Activated CD4-positive, alpha-beta T cell treated with anti-CD3 and anti-CD28 coated beads, Interleukin-2, amount 10 ng/mL, durations not matched to agents 24 days and 14 days (primary cell): ENCODE results near the gene CDK18. TPM values are rescaled to one million over a fixed set of nuclear protein-coding genes. Genes with fewer than 3 reads are reported as not detected.

ENCODE experiments used
- DNase-seq: peaks from one replicate; pipeline ENCODE4 v3.0.0; 2022
- H3K27ac Mint-ChIP-seq: one replicate; pipeline ENCODE4 v1.8.0; 2022; ENCODE audit warnings: mild to moderate bottlenecking, mixed read lengths
- H3K27me3 Mint-ChIP-seq: one replicate; pipeline ENCODE4 v1.8.0; 2022; ENCODE audit warnings: mixed read lengths
- H3K36me3 Mint-ChIP-seq: one replicate; pipeline ENCODE4 v1.8.0; 2022; ENCODE audit warnings: low read depth, mild to moderate bottlenecking, mixed read lengths
- H3K4me1 Mint-ChIP-seq: one replicate; pipeline ENCODE4 v1.8.0; 2021; ENCODE audit warnings: mixed read lengths
- H3K4me3 Mint-ChIP-seq: one replicate; pipeline ENCODE4 v1.8.0; 2022; ENCODE audit warnings: mild to moderate bottlenecking, moderate library complexity, mixed read lengths
- H3K9me3 Mint-ChIP-seq: one replicate; pipeline ENCODE4 v1.8.0; 2021; ENCODE audit warnings: mixed read lengths
- intact Hi-C: fragments of 100-400 bp; cut with micrococcal nuclease; formaldehyde crosslinking; loops from one replicate; pipeline ENCODE4 v1.15.1; 2023
- total RNA-seq: library from RNA; stranded (reverse); gene quantifications from 2 replicates; pipeline ENCODE4 v1.2.3, GENCODE V29; 2022

CDK18 gene
- total RNA-seq, 1 donor from 2014 or later = 0.23 TPM

GRCh38 chr1:205505076-205505729, 734 bp downstream of the CDK18 start:
- peaks cover 31% of the 10 kb centered on the region for H3K27me3 Mint-ChIP-seq
- peak overlapping the region; percentile 76 for H3K4me3 Mint-ChIP-seq
- intact Hi-C loops = no loop called here
- peaks cover 7% of the 10 kb centered on the region for H3K4me1 Mint-ChIP-seq
- DNase-seq = no peak
- H3K36me3 Mint-ChIP-seq = no peaks in the 10 kb centered on the region
- no peak overlapping the region for H3K27ac Mint-ChIP-seq
- H3K9me3 Mint-ChIP-seq = no peaks in the 10 kb centered on the region

DNA sequence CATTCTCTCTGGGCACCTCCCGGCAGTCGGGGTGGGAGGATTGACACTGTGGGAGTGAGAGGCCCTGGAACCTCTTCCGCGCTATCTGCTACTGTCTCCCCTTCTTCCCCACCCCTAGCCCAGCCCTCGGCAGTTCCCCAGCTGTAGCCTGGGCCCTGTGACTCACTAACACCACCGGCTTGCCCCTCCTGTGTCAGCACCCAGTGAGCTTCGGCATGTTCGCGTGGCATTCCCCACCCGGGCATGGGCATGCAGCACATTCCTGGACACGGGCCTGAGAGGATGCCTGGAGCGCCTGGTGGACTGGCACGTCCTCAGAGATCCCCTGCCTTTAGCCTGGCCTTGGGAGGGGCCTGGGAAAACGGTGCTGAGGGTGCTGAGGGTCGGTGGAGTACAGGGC, 1.3 kb downstream of the CDK18 start:
- Mint-ChIP-seq H3K4me1 (peaks cover 7% of the 10 kb centered on the region), H3K27me3 (peaks cover 31% of the 10 kb centered on the region), H3K4me3 (no peak overlapping the region), H3K27ac (no peak overlapping the region), H3K9me3 (no peaks in the 10 kb centered on the region), H3K36me3 (no peaks in the 10 kb centered on the region)
- intact Hi-C loops = no loop called here
- DNase-seq = no peak

DNA sequence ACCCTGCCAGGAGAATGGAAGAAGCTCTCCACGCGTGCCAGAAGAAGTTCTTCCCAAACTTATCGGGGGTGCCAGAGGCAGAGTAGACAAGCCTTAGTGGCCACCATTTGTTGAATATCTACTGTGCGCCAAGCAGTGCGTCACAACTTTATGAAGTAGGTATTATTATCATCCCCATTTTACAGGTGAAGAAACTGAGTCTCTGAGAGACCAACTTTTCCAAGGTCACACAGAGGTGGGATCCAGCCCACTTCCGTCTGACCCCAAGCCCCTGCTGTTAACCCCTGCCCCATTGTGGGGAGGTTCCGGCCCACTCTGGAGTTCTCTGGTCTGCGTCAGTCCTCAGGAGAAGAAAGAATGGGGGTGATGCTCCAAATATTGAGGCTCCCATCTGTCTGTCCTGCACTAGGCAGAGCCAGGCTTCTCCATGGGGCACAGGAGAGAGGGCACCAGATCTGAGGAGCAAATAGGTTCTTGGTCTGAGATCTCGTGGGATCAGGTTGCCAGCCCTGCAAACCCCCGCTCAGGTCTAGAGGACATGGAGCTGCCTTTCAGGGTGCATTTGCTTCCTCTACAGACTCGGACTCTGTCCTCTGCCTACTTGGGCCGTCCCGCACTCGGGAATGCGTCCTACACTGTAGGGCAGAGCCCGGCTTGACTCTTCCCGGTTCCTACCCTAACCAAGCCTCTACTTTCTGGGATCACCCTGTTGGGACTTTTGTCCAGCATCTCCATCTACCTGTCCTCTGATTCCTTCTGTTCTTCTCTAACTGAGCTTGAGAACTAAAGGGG, 2.1 kb downstream of the CDK18 start:
- DNase-seq = no peak
- H3K4me1 Mint-ChIP-seq = peaks cover 7% of the 10 kb centered on the region
- intact Hi-C loops = no loop called here
- peaks cover 31% of the 10 kb centered on the region for H3K27me3 Mint-ChIP-seq
- H3K9me3 Mint-ChIP-seq = no peaks in the 10 kb centered on the region
- H3K36me3 Mint-ChIP-seq = no peaks in the 10 kb centered on the region
- no peak overlapping the region for H3K4me3 Mint-ChIP-seq
- no peak overlapping the region for H3K27ac Mint-ChIP-seq

GRCh38 chr1:205508227-205508714, 3.8 kb downstream of the CDK18 start:
- Mint-ChIP-seq H3K27ac (no peak overlapping the region), H3K4me1 (peaks cover 10% of the 10 kb centered on the region)

GRCh38 chr1:205510308-205510950, 6.0 kb downstream of the CDK18 start:
- Mint-ChIP-seq H3K27me3 (peaks cover 6% of the 10 kb centered on the region), H3K9me3 (no peaks in the 10 kb centered on the region), H3K36me3 (no peaks in the 10 kb centered on the region), H3K27ac (no peak overlapping the region), H3K4me3 (no peak overlapping the region), H3K4me1 (peaks cover 3% of the 10 kb centered on the region)
- DNase-seq = no peak
- intact Hi-C loops = no loop called here

More at GRCh38 chr1:205508227-205508714, 3.8 kb downstream of the CDK18 start:
- H3K4me3 Mint-ChIP-seq = no peak overlapping the region
- no peaks in the 10 kb centered on the region for H3K9me3 Mint-ChIP-seq
- no peaks in the 10 kb centered on the region for H3K36me3 Mint-ChIP-seq
- H3K27me3 Mint-ChIP-seq = peaks cover 21% of the 10 kb centered on the region
- intact Hi-C loops = no loop called here
- no peak for DNase-seq

DNA sequence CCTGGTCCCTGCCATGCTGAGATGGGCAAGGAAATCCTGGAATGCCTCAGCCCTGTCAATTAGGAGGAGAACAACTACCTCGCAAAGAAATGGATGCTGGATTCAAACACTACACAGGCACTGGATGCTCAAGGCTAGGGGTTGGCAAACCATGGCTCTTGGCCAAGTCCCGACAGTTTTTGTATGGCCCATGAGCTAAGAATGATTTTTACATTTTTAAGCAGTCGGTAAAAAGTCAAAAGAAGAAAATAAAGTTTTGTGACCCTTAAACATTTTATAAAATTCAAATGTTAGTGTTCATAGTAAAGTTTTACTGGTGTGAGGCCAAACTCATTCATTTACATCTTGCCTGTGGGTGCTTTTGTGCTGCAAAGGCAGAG, 6.5 kb downstream of the CDK18 start:
- Mint-ChIP-seq H3K27me3 (peaks cover 4% of the 10 kb centered on the region), H3K4me3 (no peak overlapping the region), H3K27ac (no peak overlapping the region), H3K4me1 (peaks cover 3% of the 10 kb centered on the region), H3K36me3 (no peaks in the 10 kb centered on the region), H3K9me3 (no peaks in the 10 kb centered on the region)
- intact Hi-C loops = no loop called here
- DNase-seq = no peak

GRCh38 chr1:205512059-205513045, 7.9 kb downstream of the CDK18 start:
- intact Hi-C loops = no loop called here
- Mint-ChIP-seq H3K4me3 (no peak overlapping the region), H3K27ac (no peak overlapping the region), H3K4me1 (peaks cover 3% of the 10 kb centered on the region), H3K9me3 (no peaks in the 10 kb centered on the region), H3K27me3 (no peaks in the 10 kb centered on the region), H3K36me3 (no peaks in the 10 kb centered on the region)
- DNase-seq = no peak

- Mint-ChIP-seq H3K4me3 (no peak overlapping the region), H3K36me3 (no peaks in the 10 kb centered on the region), H3K4me1 (peaks cover 3% of the 10 kb centered on the region), H3K27ac (no peak overlapping the region), H3K27me3 (no peaks in the 10 kb centered on the region), H3K9me3 (no peaks in the 10 kb centered on the region)
- intact Hi-C loops = no loop called here
- DNase-seq = no peak
Measured at GRCh38 chr1:205513774-205514173, 9.3 kb downstream of the CDK18 start.

DNA sequence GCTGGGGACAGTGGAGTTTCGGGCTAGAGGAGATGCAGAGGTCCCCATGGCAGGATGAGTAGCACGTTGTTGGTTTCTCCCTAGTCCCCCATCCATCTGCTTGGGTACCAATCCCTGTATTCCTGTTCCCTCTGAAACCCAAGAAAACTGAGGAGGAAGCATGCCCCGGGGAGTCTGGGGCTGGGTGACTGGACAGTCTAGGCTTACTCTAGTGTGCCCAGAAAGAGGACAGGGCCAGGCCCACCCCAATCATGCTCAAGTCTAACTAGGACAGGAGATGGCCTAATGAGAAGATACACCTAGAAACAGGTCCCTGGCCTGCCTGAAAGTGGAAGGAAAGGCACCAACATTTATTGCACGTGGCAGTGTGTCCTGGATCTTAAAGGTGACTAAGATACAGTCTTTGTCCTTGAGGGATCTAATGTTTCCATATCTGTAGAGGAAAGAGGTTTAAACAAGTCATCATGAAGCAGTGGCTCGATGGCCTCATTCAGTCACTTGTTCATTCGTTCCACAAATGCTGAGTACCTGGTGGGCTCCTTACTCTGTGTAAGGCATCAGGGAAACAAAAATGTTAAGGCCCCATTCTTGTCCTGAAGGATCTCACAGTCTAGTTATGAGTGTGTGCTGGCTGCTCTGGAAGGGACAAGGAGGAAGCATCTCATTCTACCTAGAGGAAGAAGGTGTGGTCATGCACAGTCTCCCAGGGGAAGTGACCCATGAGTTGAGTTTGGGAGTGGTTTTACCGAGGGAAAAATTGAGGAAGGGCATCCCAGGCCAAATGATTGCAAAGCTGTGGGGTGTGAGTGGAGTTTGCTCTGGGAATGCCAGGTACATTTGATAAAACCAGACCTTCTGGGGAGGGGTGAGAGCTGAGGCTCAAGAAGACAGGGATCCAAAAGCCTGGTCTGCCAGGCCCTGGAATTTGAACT, 10.0 kb downstream of the CDK18 start:
- Mint-ChIP-seq H3K36me3 (no peaks in the 10 kb centered on the region), H3K4me3 (no peak overlapping the region), H3K27ac (no peak overlapping the region), H3K4me1 (peaks cover 3% of the 10 kb centered on the region), H3K27me3 (no peaks in the 10 kb centered on the region), H3K9me3 (no peaks in the 10 kb centered on the region)
- no peak for DNase-seq
- intact Hi-C loops = no loop called here

DNA sequence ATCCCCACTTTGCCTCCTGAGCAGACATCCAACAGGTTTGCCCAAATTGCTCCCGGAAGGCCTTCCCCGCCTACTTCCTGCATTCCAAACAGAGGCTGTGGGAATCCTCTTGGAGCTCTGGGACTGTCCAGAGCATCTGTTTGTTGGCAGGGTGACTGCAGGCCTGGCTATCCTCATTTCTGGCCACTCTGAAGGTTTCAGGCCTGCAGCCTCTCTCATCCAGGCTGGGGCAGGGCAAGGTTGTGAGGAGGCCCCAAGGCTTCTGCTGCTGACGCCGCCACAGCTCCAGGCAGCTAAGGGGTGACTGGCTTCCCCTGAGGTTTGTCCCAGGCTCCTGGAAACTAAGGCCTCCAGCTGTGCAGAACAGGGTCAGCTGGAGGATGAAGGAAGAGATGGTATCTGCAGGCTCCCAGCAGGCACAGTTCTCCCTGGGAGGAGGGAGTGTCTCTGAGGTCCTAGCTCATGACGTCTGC, 11.3 kb downstream of the CDK18 start:
- Mint-ChIP-seq H3K9me3 (no peaks in the 10 kb centered on the region), H3K36me3 (no peaks in the 10 kb centered on the region)

GRCh38 chr1:205516362-205516761, 11.9 kb downstream of the CDK18 start:
- H3K27ac Mint-ChIP-seq = no peak overlapping the region
- peaks cover 3% of the 10 kb centered on the region for H3K4me1 Mint-ChIP-seq
- H3K4me3 Mint-ChIP-seq = no peak overlapping the region
- H3K9me3 Mint-ChIP-seq = no peaks in the 10 kb centered on the region
- no peaks in the 10 kb centered on the region for H3K36me3 Mint-ChIP-seq
- intact Hi-C loops = no loop called here
- H3K27me3 Mint-ChIP-seq = no peaks in the 10 kb centered on the region
- DNase-seq = no peak

More for the DNA sequence above, 11.3 kb downstream of the CDK18 start:
- Mint-ChIP-seq H3K27ac (no peak overlapping the region), H3K4me1 (peaks cover 3% of the 10 kb centered on the region), H3K4me3 (no peak overlapping the region), H3K27me3 (no peaks in the 10 kb centered on the region)
- no peak for DNase-seq
- intact Hi-C loops = no loop called here

- intact Hi-C loops = no loop called here
- no peaks in the 10 kb centered on the region for H3K9me3 Mint-ChIP-seq
- H3K4me3 Mint-ChIP-seq = no peak overlapping the region
- H3K4me1 Mint-ChIP-seq = no peaks in the 10 kb centered on the region
- H3K27ac Mint-ChIP-seq = no peak overlapping the region
- H3K27me3 Mint-ChIP-seq = no peaks in the 10 kb centered on the region
- DNase-seq = no peak
- no peaks in the 10 kb centered on the region for H3K36me3 Mint-ChIP-seq
Measured at GRCh38 chr1:205517288-205517687, 12.8 kb downstream of the CDK18 start.
